Loucy (cell line): ENCODE data around the gene STK32C.
"Not testable (repeated sequence)": the region's sequence is repeated elsewhere in the genome, so short reads cannot be mapped to it uniquely, and the experiment has no call there.

Experiments
- H2AFZ ChIP-seq: fragments of 200-600 bp; sonication (generic); 2 replicates; pipeline ENCODE4 v1.6.0; 2016; ENCODE audit warnings: antibody characterized with exemption, mild to moderate bottlenecking, low read length, moderate library complexity
- H3F3A ChIP-seq: fragments of 200-600 bp; 2 replicates; pipeline ENCODE4 v1.6.0; 2016; ENCODE audit warnings: antibody characterized with exemption, low read depth, mild to moderate bottlenecking
- H3K27me3 ChIP-seq: fragments of 200-600 bp; sonication (generic); 2 replicates; pipeline ENCODE4 v1.6.1; 2014; ENCODE audit warnings: low read length, mild to moderate bottlenecking; ENCODE audit not compliant: insufficient read depth, poor library complexity, severe bottlenecking
- H3K36me3 ChIP-seq: fragments of 200-600 bp; sonication (generic); 2 replicates; pipeline ENCODE4 v1.6.1; 2016; ENCODE audit warnings: low read length; ENCODE audit not compliant: insufficient read depth
- H3K4me1 ChIP-seq: fragments of 200-600 bp; sonication (generic); 2 replicates; pipeline ENCODE4 v1.5.1; 2014; ENCODE audit warnings: low read length, mild to moderate bottlenecking; ENCODE audit not compliant: insufficient read depth, poor library complexity, severe bottlenecking
- H3K4me2 ChIP-seq: fragments of 200-600 bp; sonication (generic); 2 replicates; pipeline ENCODE4 v1.6.0; 2014; ENCODE audit warnings: antibody characterized with exemption, low read length, low read depth, mild to moderate bottlenecking; ENCODE audit not compliant: poor library complexity, severe bottlenecking
- H3K4me3 ChIP-seq: fragments of 200-600 bp; sonication (generic); 2 replicates; pipeline ENCODE4 v1.5.1; 2014; ENCODE audit warnings: low read length, mild to moderate bottlenecking, mixed read lengths; ENCODE audit not compliant: poor library complexity, severe bottlenecking
- H3K79me2 ChIP-seq: fragments of 200-600 bp; sonication (generic); 2 replicates; pipeline ENCODE4 v1.6.1; 2014; ENCODE audit warnings: low read length; ENCODE audit not compliant: insufficient read depth
- H3K9ac ChIP-seq: fragments of 200-600 bp; sonication (generic); 2 replicates; pipeline ENCODE4 v1.6.0; 2014; ENCODE audit warnings: mild to moderate bottlenecking, low read depth, low read length, moderate library complexity; ENCODE audit not compliant: poor library complexity, severe bottlenecking
- H3K9me2 ChIP-seq: fragments of 200-600 bp; sonication (generic); replicated peaks from 2 replicates; pipeline ENCODE4 v1.6.1; 2016; ENCODE audit warnings: low read depth, low read length, mixed read lengths
- H3K9me3 ChIP-seq: fragments of 200-600 bp; sonication (generic); 2 replicates; pipeline ENCODE4 v1.6.1; 2014; ENCODE audit warnings: mild to moderate bottlenecking, antibody characterized with exemption, low read length, low read depth; ENCODE audit not compliant: insufficient read depth
- H4K20me1 ChIP-seq: fragments of 200-600 bp; sonication (generic); 2 replicates; pipeline ENCODE4 v1.6.0; 2014; ENCODE audit warnings: antibody characterized with exemption, low read length, mild to moderate bottlenecking; ENCODE audit not compliant: insufficient read depth, poor library complexity, severe bottlenecking
- EZH2phosphoT487 ChIP-seq: fragments of 200-600 bp; IDR thresholded peaks from 2 replicates; pipeline ENCODE4 v1.6.1; 2018; ENCODE audit warnings: antibody characterized with exemption, mild to moderate bottlenecking, moderate library complexity, borderline replicate concordance
- TF ChIP-seq, protein P1 (sequence below): fragments of 200-600 bp; sonication (generic); conservative IDR thresholded peaks from 2 replicates; pipeline ENCODE4 v1.5.1; 2014; ENCODE audit warnings: mild to moderate bottlenecking, antibody characterized with exemption, low read length

The STK32C gene

DNA sequence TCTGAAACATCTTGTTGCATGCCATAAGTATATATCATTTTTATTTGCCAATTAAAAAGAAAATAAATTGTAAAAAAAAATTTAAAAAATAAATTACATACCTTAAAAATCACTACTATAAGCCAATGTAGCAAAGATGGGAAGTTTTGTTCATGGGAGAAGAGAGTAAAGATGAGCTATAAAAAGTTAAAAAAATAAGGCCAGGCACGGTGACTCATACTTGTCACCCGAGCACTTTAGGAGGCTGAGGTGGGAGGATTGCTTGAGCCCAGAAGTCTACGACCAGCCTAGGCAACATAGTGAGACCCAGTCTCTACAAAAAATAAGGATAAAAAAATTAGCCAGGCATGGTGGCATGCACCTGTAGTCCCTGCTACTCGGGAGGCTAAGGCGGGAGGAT is 8.4 kb upstream of the STK32C start:
- Histone ChIP-seq H2AFZ (no peak overlapping the region), H3K36me3 (no peaks in the 10 kb centered on the region), H3K9me3 (no peaks in the 10 kb centered on the region; the same call in 1 of the 2 replicates), H3K4me3 (no peak overlapping the region), H4K20me1 (no peaks in the 10 kb centered on the region), H3K79me2 (no peaks in the 10 kb centered on the region), H3K4me2 (no peak overlapping the region), H3K4me1 (no peaks in the 10 kb centered on the region), H3K9ac (no peak overlapping the region), H3K27me3 (no peaks in the 10 kb centered on the region), H3F3A (no peaks in the 10 kb centered on the region), H3K9me2 (no peaks in the 10 kb centered on the region)
- TF ChIP-seq EZH2phosphoT487, result no peak
- TF ChIP-seq, protein P1, sequence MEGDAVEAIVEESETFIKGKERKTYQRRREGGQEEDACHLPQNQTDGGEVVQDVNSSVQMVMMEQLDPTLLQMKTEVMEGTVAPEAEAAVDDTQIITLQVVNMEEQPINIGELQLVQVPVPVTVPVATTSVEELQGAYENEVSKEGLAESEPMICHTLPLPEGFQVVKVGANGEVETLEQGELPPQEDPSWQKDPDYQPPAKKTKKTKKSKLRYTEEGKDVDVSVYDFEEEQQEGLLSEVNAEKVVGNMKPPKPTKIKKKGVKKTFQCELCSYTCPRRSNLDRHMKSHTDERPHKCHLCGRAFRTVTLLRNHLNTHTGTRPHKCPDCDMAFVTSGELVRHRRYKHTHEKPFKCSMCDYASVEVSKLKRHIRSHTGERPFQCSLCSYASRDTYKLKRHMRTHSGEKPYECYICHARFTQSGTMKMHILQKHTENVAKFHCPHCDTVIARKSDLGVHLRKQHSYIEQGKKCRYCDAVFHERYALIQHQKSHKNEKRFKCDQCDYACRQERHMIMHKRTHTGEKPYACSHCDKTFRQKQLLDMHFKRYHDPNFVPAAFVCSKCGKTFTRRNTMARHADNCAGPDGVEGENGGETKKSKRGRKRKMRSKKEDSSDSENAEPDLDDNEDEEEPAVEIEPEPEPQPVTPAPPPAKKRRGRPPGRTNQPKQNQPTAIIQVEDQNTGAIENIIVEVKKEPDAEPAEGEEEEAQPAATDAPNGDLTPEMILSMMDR, result no peak

DNA sequence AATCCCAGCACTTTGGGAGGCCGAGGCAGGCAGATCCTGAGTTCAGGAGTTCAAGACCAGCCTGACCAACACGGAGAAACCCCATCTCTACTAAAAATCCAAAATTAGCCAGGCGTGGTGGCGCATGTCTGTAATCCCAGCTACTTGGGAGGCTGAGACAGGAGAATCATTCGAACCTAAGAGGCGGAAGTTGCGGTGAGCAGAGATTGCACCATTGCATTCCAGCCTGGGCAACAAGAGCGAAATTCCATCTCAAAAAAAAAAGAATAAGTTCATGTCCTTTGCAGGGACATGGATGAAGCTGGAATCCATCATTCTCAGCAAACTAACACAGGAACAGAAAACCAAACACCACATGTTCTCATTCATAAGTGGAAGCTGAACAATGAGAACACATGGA is 7.1 kb upstream of the STK32C start:
- not testable (repeated sequence) for H3K9me3 ChIP-seq, H4K20me1 ChIP-seq, H3K9me2 ChIP-seq, H3K9ac ChIP-seq, H3K4me2 ChIP-seq, H3K4me1 ChIP-seq, H3K4me3 ChIP-seq, H3K79me2 ChIP-seq, H2AFZ ChIP-seq, H3K36me3 ChIP-seq, H3F3A ChIP-seq, H3K27me3 ChIP-seq

DNA sequence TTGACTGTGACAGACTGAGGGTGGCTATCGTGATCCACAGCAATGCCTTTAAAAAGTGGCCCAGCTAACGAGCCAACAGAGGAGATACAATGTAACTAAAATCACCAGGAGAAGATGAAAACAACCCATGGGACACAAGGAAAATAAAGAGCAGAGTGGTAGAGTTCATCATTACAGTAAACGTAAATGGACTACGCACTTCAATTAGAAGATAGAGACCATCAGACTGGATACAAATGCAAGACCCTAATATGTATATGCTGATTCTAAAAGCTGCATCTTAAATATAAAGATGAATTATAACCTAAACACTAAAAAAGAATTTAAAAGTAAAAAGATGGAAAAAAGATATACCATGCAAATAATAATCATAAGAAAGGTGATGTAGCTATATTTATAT is 6.6 kb upstream of the STK32C start:
- Histone ChIP-seq H3K4me2 (no peak overlapping the region), H3K9me3 (no peaks in the 10 kb centered on the region; the same call in 1 of the 2 replicates), H3F3A (no peaks in the 10 kb centered on the region), H3K4me3 (no peak overlapping the region), H3K79me2 (no peaks in the 10 kb centered on the region), H3K36me3 (no peaks in the 10 kb centered on the region), H4K20me1 (no peaks in the 10 kb centered on the region), H2AFZ (no peak overlapping the region), H3K9me2 (no peaks in the 10 kb centered on the region), H3K27me3 (no peaks in the 10 kb centered on the region), H3K9ac (no peak overlapping the region), H3K4me1 (no peaks in the 10 kb centered on the region)
- TF ChIP-seq EZH2phosphoT487, result no peak
- TF ChIP-seq, protein P1, result no peak

DNA sequence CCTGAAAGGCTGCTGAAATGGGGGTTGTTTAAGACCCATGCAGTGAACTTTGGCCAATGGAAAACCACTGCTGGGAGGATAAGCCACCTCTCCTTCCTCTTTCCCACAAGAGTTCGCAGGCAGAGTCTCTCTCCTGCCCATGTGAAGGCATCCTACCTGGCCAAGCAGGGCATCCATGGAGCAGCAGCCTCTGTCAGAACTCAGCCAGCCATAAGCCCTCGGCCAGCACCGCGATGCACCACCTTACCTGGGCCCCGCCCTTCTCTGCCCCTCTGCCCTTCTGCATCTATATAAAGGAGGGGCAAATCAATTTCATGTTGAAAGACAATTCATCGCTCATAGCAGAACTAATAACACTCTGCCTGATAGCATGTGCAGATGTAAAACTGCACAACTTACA is 6.1 kb upstream of the STK32C start:
- H3K36me3 ChIP-seq, result no peaks in the 10 kb centered on the region
- no peaks in the 10 kb centered on the region for H3K79me2 ChIP-seq
- TF ChIP-seq EZH2phosphoT487, result no peak
- TF ChIP-seq, protein P1, result no peak
- no peaks in the 10 kb centered on the region for H3K4me1 ChIP-seq
- no peaks in the 10 kb centered on the region for H4K20me1 ChIP-seq
- H3F3A ChIP-seq, result no peaks in the 10 kb centered on the region
- H3K4me2 ChIP-seq, result no peak overlapping the region
- no peaks in the 10 kb centered on the region for H3K27me3 ChIP-seq
- H3K9me2 ChIP-seq, result no peaks in the 10 kb centered on the region
- no peak overlapping the region for H2AFZ ChIP-seq
- no peak overlapping the region for H3K9ac ChIP-seq
- no peaks in the 10 kb centered on the region; the same call in 1 of the 2 replicates for H3K9me3 ChIP-seq
- no peak overlapping the region for H3K4me3 ChIP-seq
